HL-60 (cell line): Measurements from ENCODE around the gene SLC25A15.
"Not testable (repeated sequence)": the region's sequence is repeated elsewhere in the genome, so short reads cannot be mapped to it uniquely, and the experiment has no call there.

Source experiments
- GABPA ChIP-seq: IDR thresholded peaks from 2 replicates; pipeline ENCODE4 v1.6.1; 2012; ENCODE audit warnings: low read depth
- POLR2AphosphoS5 ChIP-seq: IDR thresholded peaks from 2 replicates; pipeline ENCODE4 v1.6.1; 2012; ENCODE audit warnings: low read depth
- TF ChIP-seq, protein P1 (sequence below): IDR thresholded peaks from one replicate; pipeline ENCODE4 v1.5.1; 2011; ENCODE audit warnings: low read length, control low read depth, inconsistent platforms; ENCODE audit not compliant: insufficient read depth
- TF ChIP-seq, protein P2 (sequence below): IDR thresholded peaks from 2 replicates; pipeline ENCODE4 v1.6.1; 2012; ENCODE audit warnings: low read depth; ENCODE audit not compliant: insufficient replicate concordance

DNA sequence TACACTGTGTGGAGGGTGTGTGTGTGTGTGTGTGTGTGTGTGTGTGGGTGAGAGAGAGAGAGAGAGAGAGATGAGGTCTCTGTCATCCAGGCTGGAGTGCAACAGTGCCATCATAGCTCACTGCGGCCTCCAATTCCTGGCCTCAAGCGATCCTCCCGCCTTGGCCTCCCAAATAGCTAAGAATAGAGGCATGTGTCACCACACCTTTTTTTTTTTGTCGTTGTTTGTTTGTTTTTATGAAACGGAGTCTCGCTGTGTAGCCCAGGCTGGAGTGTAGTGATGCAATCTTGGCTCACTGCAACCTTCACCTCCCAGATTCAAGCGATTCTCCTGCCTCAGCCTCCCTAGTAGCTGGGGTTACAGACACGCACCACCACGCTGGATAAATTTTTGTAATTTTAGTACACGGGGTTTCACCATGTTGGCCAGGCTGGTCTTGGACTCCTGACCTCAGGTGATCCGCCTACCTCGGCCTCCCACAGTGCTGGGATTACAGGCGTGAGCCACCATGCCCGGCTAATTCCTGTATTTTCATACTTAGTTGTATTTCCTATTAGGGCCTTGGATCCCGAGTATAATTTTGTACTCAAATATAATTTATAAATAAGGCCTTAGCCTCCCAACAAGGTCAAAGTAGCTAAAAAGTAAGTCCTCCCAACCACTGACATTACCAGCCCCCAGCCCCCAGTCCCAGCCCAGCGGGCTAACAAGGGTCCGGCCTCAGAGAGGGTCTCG, 704 bp upstream of the SLC25A15 start:
- TF ChIP-seq GABPA, POLR2AphosphoS5: not testable (repeated sequence)
- TF ChIP-seq, protein P1, sequence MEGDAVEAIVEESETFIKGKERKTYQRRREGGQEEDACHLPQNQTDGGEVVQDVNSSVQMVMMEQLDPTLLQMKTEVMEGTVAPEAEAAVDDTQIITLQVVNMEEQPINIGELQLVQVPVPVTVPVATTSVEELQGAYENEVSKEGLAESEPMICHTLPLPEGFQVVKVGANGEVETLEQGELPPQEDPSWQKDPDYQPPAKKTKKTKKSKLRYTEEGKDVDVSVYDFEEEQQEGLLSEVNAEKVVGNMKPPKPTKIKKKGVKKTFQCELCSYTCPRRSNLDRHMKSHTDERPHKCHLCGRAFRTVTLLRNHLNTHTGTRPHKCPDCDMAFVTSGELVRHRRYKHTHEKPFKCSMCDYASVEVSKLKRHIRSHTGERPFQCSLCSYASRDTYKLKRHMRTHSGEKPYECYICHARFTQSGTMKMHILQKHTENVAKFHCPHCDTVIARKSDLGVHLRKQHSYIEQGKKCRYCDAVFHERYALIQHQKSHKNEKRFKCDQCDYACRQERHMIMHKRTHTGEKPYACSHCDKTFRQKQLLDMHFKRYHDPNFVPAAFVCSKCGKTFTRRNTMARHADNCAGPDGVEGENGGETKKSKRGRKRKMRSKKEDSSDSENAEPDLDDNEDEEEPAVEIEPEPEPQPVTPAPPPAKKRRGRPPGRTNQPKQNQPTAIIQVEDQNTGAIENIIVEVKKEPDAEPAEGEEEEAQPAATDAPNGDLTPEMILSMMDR: not testable (repeated sequence)
- TF ChIP-seq, protein P2, sequence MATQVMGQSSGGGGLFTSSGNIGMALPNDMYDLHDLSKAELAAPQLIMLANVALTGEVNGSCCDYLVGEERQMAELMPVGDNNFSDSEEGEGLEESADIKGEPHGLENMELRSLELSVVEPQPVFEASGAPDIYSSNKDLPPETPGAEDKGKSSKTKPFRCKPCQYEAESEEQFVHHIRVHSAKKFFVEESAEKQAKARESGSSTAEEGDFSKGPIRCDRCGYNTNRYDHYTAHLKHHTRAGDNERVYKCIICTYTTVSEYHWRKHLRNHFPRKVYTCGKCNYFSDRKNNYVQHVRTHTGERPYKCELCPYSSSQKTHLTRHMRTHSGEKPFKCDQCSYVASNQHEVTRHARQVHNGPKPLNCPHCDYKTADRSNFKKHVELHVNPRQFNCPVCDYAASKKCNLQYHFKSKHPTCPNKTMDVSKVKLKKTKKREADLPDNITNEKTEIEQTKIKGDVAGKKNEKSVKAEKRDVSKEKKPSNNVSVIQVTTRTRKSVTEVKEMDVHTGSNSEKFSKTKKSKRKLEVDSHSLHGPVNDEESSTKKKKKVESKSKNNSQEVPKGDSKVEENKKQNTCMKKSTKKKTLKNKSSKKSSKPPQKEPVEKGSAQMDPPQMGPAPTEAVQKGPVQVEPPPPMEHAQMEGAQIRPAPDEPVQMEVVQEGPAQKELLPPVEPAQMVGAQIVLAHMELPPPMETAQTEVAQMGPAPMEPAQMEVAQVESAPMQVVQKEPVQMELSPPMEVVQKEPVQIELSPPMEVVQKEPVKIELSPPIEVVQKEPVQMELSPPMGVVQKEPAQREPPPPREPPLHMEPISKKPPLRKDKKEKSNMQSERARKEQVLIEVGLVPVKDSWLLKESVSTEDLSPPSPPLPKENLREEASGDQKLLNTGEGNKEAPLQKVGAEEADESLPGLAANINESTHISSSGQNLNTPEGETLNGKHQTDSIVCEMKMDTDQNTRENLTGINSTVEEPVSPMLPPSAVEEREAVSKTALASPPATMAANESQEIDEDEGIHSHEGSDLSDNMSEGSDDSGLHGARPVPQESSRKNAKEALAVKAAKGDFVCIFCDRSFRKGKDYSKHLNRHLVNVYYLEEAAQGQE: not testable (repeated sequence)
